HepG2 (cell line): Measurements from ENCODE around the gene MED15. TPM values are rescaled to one million over a fixed set of nuclear protein-coding genes. Genes with fewer than 3 reads are reported as not detected.
A peak's percentile ranks its signal among the peaks of the same experiment; 100 is the strongest.

Experiments
- BRF2 ChIP-seq: sonication (generic); formaldehyde crosslinking; IDR thresholded peaks from 2 replicates; pipeline ENCODE4 v1.8.1; 2022; ENCODE audit warnings: mild to moderate bottlenecking, missing genetic modification reagents
- CBFB ChIP-seq: sonication (generic); formaldehyde crosslinking; IDR thresholded peaks from 2 replicates; pipeline ENCODE4 v1.4.0; 2020; ENCODE audit warnings: missing genetic modification reagents
- CCAR2 ChIP-seq: fragments of 200-400 bp; formaldehyde crosslinking; optimal IDR thresholded peaks from 2 replicates; pipeline ENCODE3; 2018; ENCODE audit warnings: low read depth, mild to moderate bottlenecking, low read length, moderate library complexity
- DNMT3B ChIP-seq: conservative IDR thresholded peaks from 2 replicates; pipeline ENCODE4 v1.6.1; 2016; ENCODE audit warnings: missing biosample characterization, control low read depth
- FLYWCH1 ChIP-seq: sonication (generic); formaldehyde crosslinking; IDR thresholded peaks from 2 replicates; pipeline ENCODE4 v1.8.1; 2023; ENCODE audit warnings: mild to moderate bottlenecking, missing genetic modification reagents
- HMGXB4 ChIP-seq, 2 experiments: sonication (generic) in 1 of 2; formaldehyde crosslinking in 1 of 2; IDR thresholded peaks; 2 replicates each; pipeline versions ENCODE4 v1.4.0 to v1.6.1; 2018 to 2020; ENCODE audit warnings: missing genetic modification reagents in 2 of 2, borderline replicate concordance in 1 of 2, low read depth in 1 of 2, mild to moderate bottlenecking in 1 of 2, missing biosample characterization in 1 of 2
- HNRNPL ChIP-seq: fragments of 200-400 bp; formaldehyde crosslinking; IDR thresholded peaks from 2 replicates; pipeline ENCODE4 v1.6.1; 2017; ENCODE audit warnings: mild to moderate bottlenecking, low read depth, low read length
- NR0B2 ChIP-seq: sonication (generic); formaldehyde crosslinking; IDR thresholded peaks from 2 replicates; pipeline ENCODE4 v1.4.0; 2020; ENCODE audit warnings: mild to moderate bottlenecking, missing genetic modification reagents
- PBX2 ChIP-seq: IDR thresholded peaks from 2 replicates; pipeline ENCODE4 v1.6.1; 2016; ENCODE audit warnings: control low read depth
- THYN1 ChIP-seq: sonication (generic); formaldehyde crosslinking; IDR thresholded peaks from 2 replicates; pipeline ENCODE4 v1.8.1; 2023; ENCODE audit warnings: low read depth, mild to moderate bottlenecking, moderate library complexity, missing genetic modification reagents, borderline replicate concordance
- TSC22D2 ChIP-seq: sonication (generic); formaldehyde crosslinking; IDR thresholded peaks from 2 replicates; pipeline ENCODE4 v1.5.1; 2020; ENCODE audit warnings: missing genetic modification reagents, mild to moderate bottlenecking, borderline replicate concordance
- ZNF260 ChIP-seq: sonication (generic); formaldehyde crosslinking; IDR thresholded peaks from 2 replicates; pipeline ENCODE4 v1.4.0; 2020; ENCODE audit warnings: missing genetic modification reagents, low read depth, mild to moderate bottlenecking, borderline replicate concordance
- ZNF503 ChIP-seq: sonication (generic); formaldehyde crosslinking; IDR thresholded peaks from 2 replicates; pipeline ENCODE4 v1.4.0; 2020; ENCODE audit warnings: missing genetic modification reagents
- ZNF558 ChIP-seq: sonication (generic); formaldehyde crosslinking; IDR thresholded peaks from 2 replicates; pipeline ENCODE4 v1.9.0; 2022; ENCODE audit warnings: mild to moderate bottlenecking, missing genetic modification reagents, borderline replicate concordance
- ZNF687 ChIP-seq: sonication (generic); formaldehyde crosslinking; IDR thresholded peaks from 2 replicates; pipeline ENCODE4 v1.5.1; 2020; ENCODE audit warnings: mild to moderate bottlenecking, missing genetic modification reagents, moderate library complexity
- ZNF691 ChIP-seq: sonication (generic); formaldehyde crosslinking; IDR thresholded peaks from 2 replicates; pipeline ENCODE4 v1.4.0; 2020; ENCODE audit warnings: missing genetic modification reagents, low read depth, mild to moderate bottlenecking, borderline replicate concordance
- polyA plus RNA-seq, 8 experiments: library from polyadenylated mRNA; depleted of rRNA in 3 of 8; stranded (reverse) in 7 of 8; unstranded in 1 of 8; fragments of >200 nt; fragmentation: Illumina TruSeq in 4 of 8; extraction: Trizol in 4 of 8; gene quantifications; 2 replicates each; pipeline versions ENCODE4 v1.2.1 to v1.2.3, GENCODE V29; 2011 to 2016; ENCODE audit warnings: low read depth in 4 of 8, missing spikeins in 1 of 8, mixed read lengths in 1 of 8; ENCODE audit not compliant: insufficient read depth in 1 of 8
- total RNA-seq, 5 experiments: library from RNA; depleted of rRNA; stranded (reverse); fragments of >200 nt; fragmentation: Illumina TruSeq; extraction: Trizol; gene quantifications; 2 replicates each; pipeline ENCODE4 v1.2.3, GENCODE V29; 2016; ENCODE audit warnings: low read depth in 1 of 5

The MED15 gene
- total and polyA plus RNA-seq, 2 of the 13 experiments (the other 11 are each of a cell fraction or from before 2014, with no cell fraction given): 14.3 to 27.0 TPM

- no peak for TF ChIP-seq TSC22D2 (CRISPR knock-in tag)
- no peak for TF ChIP-seq FLYWCH1 (CRISPR knock-in tag)
- TF ChIP-seq ZNF503 (CRISPR knock-in tag): no peak
- no peak for TF ChIP-seq PBX2
- 0 out of 2 replicates have a peak, but pooled peaks have one; percentile 40 for TF ChIP-seq HNRNPL
- TF ChIP-seq ZNF691 (CRISPR knock-in tag): no peak
- no peak for TF ChIP-seq THYN1
- no peak for TF ChIP-seq BRF2 (CRISPR knock-in tag)
- TF ChIP-seq ZNF558 (CRISPR knock-in tag): no peak
- no peak for TF ChIP-seq ZNF260 (CRISPR knock-in tag)
- peak; percentile 33 for TF ChIP-seq ZNF687
- no peak for TF ChIP-seq DNMT3B
- no peak for TF ChIP-seq NR0B2 (CRISPR knock-in tag)
- TF ChIP-seq HMGXB4 (CRISPR knock-in tag; IDR thresholded peaks at IDR 0.05; ENCODE audit: borderline replicate concordance in 1 of 2, low read depth in 1 of 2): no peak
- no peak for TF ChIP-seq CBFB (CRISPR knock-in tag)
- no peak for TF ChIP-seq CCAR2
Measured at GRCh38 chr22:20606041-20606783, 98.8 kb downstream of the MED15 start (continued).
